GM19328 (cell line): ENCODE results near the gene KIAA0753.

Experiments used
- ATAC-seq: cut with Tn5 transposase; IDR thresholded peaks from one replicate; pipeline ENCODE4 v1.9.1; 2021; ENCODE audit warnings: mild to moderate bottlenecking, moderate library complexity; ENCODE audit not compliant: unreplicated experiment

KIAA0753 gene

GRCh38 chr17:6640536-6641246 is at the start of gene KIAA0753, which contains the start of gene TXNDC17:
Gene KIAA0753 (minus strand): TSS chr17:6640711. CDS start chr17:6635103, 5,608 bp downstream.
Gene TXNDC17 (plus strand): TSS chr17:6641060. CDS start chr17:6641083, 23 bp downstream.
- ATAC-seq, result peak; percentile 85

- no peak for ATAC-seq
Observed at GRCh38 chr17:6688944-6689343, 48.4 kb upstream of the KIAA0753 start.

GRCh38 chr17:6686026-6686425 is 45.5 kb upstream of the KIAA0753 start:
- ATAC-seq, result no peak

- no peak for ATAC-seq
Observed at GRCh38 chr17:6684881-6685767, 44.6 kb upstream of the KIAA0753 start.

- no peak for ATAC-seq
Observed at GRCh38 chr17:6684460-6684783, 43.9 kb upstream of the KIAA0753 start.

GRCh38 chr17:6683730-6684459 is 43.4 kb upstream of the KIAA0753 start:
- no peak for ATAC-seq

- ATAC-seq, result no peak
Observed at GRCh38 chr17:6683081-6683684, 42.7 kb upstream of the KIAA0753 start.

GRCh38 chr17:6682339-6682738 is 41.8 kb upstream of the KIAA0753 start:
- no peak for ATAC-seq

- no peak for ATAC-seq
Observed at GRCh38 chr17:6681671-6682070, 41.2 kb upstream of the KIAA0753 start.

- no peak for ATAC-seq
Observed at GRCh38 chr17:6681176-6681575, 40.7 kb upstream of the KIAA0753 start.

GRCh38 chr17:6679241-6679640 is 38.7 kb upstream of the KIAA0753 start:
- no peak for ATAC-seq

- no peak for ATAC-seq
Observed at GRCh38 chr17:6677946-6678345, 37.4 kb upstream of the KIAA0753 start.

GRCh38 chr17:6677158-6677831 is 36.8 kb upstream of the KIAA0753 start:
- ATAC-seq, result no peak

GRCh38 chr17:6676802-6677157 is 36.3 kb upstream of the KIAA0753 start:
- ATAC-seq, result no peak

GRCh38 chr17:6675201-6675825 is 34.8 kb upstream of the KIAA0753 start:
- ATAC-seq, result no peak

- ATAC-seq, result no peak
Observed at GRCh38 chr17:6674586-6674985, 34.1 kb upstream of the KIAA0753 start.

- no peak for ATAC-seq
Observed at GRCh38 chr17:6671431-6671830, 30.9 kb upstream of the KIAA0753 start.

- ATAC-seq, result no peak
Observed at GRCh38 chr17:6670999-6671398, 30.5 kb upstream of the KIAA0753 start.

- no peak for ATAC-seq
Observed at GRCh38 chr17:6670571-6670970, 30.1 kb upstream of the KIAA0753 start.
